Ishikawa (cell line): ENCODE results near the gene PRICKLE1.

Experiments
- CEBPB ChIP-seq: IDR thresholded peaks from 2 replicates; pipeline ENCODE4 v1.6.1; 2012
- CREB1 ChIP-seq: IDR thresholded peaks from 2 replicates; pipeline ENCODE4 v1.6.1; 2012; ENCODE audit warnings: low read depth
- EGR1 ChIP-seq: IDR thresholded peaks from 2 replicates; pipeline ENCODE4 v1.6.1; 2012
- EP300 ChIP-seq: IDR thresholded peaks from 2 replicates; pipeline ENCODE4 v1.6.1; 2012; ENCODE audit warnings: borderline replicate concordance
- FOXM1 ChIP-seq: IDR thresholded peaks from 2 replicates; pipeline ENCODE4 v1.6.1; 2012; ENCODE audit warnings: low read depth, borderline replicate concordance
- MAX ChIP-seq: IDR thresholded peaks from 2 replicates; pipeline ENCODE4 v1.6.1; 2012
- NFIC ChIP-seq: IDR thresholded peaks from 2 replicates; pipeline ENCODE4 v1.6.1; 2012
- RAD21 ChIP-seq: IDR thresholded peaks from 2 replicates; pipeline ENCODE4 v1.6.1; 2012; ENCODE audit warnings: low read depth
- REST ChIP-seq: IDR thresholded peaks from 2 replicates; pipeline ENCODE4 v1.6.1; 2012; ENCODE audit warnings: low read depth, mild to moderate bottlenecking
- TAF1 ChIP-seq: IDR thresholded peaks from 2 replicates; pipeline ENCODE4 v1.6.1; 2012; ENCODE audit warnings: low read depth, mild to moderate bottlenecking
- TCF12 ChIP-seq: IDR thresholded peaks from 2 replicates; pipeline ENCODE4 v1.6.1; 2012; ENCODE audit warnings: low read depth
- TEAD4 ChIP-seq: IDR thresholded peaks from 2 replicates; pipeline ENCODE4 v1.6.1; 2012
- YY1 ChIP-seq: IDR thresholded peaks from 2 replicates; pipeline ENCODE4 v1.6.1; 2012; ENCODE audit warnings: low read depth
- ZBTB7A ChIP-seq: IDR thresholded peaks from 2 replicates; pipeline ENCODE4 v1.6.1; 2012; ENCODE audit warnings: low read depth
- TF ChIP-seq, protein P1 (sequence below): IDR thresholded peaks from 2 replicates; pipeline ENCODE4 v1.6.1; 2012

Gene PRICKLE1

DNA sequence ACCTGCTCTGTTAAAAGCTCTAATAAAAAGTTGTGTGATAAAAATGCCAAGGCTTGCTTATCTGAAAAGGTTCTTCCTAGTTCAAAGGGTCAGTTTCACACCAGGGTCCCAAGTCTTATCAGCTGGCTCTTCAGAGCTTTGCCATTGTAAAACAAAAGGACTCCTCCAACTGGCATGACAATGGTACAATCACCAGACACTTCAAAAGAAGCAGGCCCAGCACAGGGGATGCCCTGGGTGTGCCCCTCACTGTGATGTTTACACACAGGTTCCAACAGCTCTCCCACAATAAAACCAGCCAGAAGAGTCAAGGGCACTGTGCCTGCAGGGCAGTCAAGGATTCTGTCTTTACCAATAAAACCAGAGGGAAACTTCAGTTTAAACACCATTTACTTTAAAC lies 78.7 kb downstream of the PRICKLE1 start:
- TF ChIP-seq RAD21 = no peak
- no peak for TF ChIP-seq CEBPB
- no peak for TF ChIP-seq EGR1
- no peak for TF ChIP-seq MAX
- TF ChIP-seq FOXM1 = no peak
- no peak for TF ChIP-seq NFIC
- TF ChIP-seq YY1 = no peak
- TF ChIP-seq TEAD4 = no peak
- TF ChIP-seq TCF12 = no peak
- no peak for TF ChIP-seq CREB1
- no peak for TF ChIP-seq EP300
- TF ChIP-seq ZBTB7A = no peak

DNA sequence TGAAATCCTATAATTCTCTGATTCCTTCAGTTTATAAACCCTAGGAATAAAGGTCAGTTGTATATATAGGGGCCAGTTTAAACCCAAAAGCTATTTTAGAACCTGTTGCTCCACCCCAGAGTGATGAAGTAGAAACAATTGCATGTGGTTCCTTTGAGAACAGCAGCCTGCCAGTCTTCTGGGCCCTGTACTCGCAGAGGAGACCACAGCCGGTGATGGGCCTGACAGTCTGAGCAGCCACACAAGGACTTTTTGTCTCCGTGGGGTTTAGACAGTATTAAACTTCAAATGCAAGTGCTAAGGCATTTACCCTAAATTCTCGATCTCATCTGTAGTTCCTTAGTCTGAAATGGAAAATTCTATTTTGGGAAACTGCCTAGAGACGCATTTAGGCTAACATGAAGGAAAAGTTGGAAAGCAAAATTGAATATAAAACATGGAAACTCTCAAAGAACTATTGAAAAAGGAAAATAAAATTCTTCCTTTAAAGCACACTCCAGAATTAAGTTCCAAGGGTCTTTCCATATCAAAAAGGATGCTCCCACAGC lies 80.6 kb downstream of the PRICKLE1 start:
- TF ChIP-seq TCF12 (no peak), CEBPB (no peak), ZBTB7A (no peak), TEAD4 (no peak)

GRCh38 chr12:42507565-42507964 lies 82.0 kb downstream of the PRICKLE1 start:
- TF ChIP-seq NFIC (no peak), RAD21 (no peak), TAF1 (no peak), ZBTB7A (no peak), FOXM1 (no peak), EP300 (no peak)

DNA sequence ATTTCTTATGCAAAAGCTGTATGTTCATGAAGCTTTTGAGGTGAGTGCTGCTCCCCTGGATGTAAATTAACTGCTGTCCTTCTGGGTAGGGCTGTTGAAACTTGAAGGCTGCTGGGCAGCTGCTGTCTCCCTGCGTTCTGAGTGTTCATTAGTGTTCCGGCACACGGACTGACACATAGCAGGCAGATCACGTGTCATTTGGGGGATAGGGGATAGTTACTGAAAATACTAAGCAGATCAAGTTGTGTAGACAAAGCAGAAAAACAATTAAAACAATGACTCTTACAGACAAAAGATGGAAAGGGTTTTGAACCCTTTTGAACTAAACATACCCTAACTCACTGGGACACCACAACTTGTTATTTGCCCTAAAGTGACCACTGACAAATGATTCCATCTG lies 82.5 kb downstream of the PRICKLE1 start:
- TF ChIP-seq RAD21 = no peak
- TF ChIP-seq YY1 = no peak
- TF ChIP-seq REST = no peak
- no peak for TF ChIP-seq EP300
- no peak for TF ChIP-seq MAX
- TF ChIP-seq CEBPB = no peak
- no peak for TF ChIP-seq NFIC
- TF ChIP-seq TAF1 = no peak

- TF ChIP-seq TAF1 (no peak), NFIC (peak; percentile 46; the same call in 1 of the 2 replicates)
Measured at GRCh38 chr12:42504049-42504448, 85.5 kb downstream of the PRICKLE1 start.

DNA sequence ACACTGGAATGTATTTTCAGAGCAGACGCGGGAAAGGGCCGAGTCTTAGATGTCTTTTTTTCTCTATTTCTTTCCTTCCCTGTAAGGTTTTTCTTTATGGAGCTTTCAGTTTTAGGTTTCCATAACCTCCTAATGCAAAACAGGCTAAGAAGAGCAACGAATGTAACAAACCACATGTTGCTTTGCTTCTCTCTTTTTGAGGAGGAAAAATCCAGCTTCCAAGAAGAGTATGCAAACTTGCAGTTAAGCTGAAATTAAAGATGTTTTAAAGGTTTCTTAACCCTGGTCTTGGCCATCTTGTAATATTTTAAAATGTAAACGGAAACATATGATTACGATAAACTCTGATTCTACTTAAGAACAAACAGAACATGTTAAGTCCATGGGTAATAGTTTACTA lies 86.9 kb downstream of the PRICKLE1 start:
- TF ChIP-seq CEBPB = no peak
- TF ChIP-seq MAX = no peak
- no peak for TF ChIP-seq EP300
- TF ChIP-seq REST = no peak
- no peak for TF ChIP-seq FOXM1
- TF ChIP-seq TEAD4 = no peak
- TF ChIP-seq TCF12 = no peak
- TF ChIP-seq TAF1 = no peak
- TF ChIP-seq CREB1 = no peak
- TF ChIP-seq, protein P1, sequence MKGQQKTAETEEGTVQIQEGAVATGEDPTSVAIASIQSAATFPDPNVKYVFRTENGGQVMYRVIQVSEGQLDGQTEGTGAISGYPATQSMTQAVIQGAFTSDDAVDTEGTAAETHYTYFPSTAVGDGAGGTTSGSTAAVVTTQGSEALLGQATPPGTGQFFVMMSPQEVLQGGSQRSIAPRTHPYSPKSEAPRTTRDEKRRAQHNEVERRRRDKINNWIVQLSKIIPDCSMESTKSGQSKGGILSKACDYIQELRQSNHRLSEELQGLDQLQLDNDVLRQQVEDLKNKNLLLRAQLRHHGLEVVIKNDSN = no peak
- no peak for TF ChIP-seq NFIC
- TF ChIP-seq EGR1 = no peak
- no peak for TF ChIP-seq RAD21
- no peak for TF ChIP-seq ZBTB7A

DNA sequence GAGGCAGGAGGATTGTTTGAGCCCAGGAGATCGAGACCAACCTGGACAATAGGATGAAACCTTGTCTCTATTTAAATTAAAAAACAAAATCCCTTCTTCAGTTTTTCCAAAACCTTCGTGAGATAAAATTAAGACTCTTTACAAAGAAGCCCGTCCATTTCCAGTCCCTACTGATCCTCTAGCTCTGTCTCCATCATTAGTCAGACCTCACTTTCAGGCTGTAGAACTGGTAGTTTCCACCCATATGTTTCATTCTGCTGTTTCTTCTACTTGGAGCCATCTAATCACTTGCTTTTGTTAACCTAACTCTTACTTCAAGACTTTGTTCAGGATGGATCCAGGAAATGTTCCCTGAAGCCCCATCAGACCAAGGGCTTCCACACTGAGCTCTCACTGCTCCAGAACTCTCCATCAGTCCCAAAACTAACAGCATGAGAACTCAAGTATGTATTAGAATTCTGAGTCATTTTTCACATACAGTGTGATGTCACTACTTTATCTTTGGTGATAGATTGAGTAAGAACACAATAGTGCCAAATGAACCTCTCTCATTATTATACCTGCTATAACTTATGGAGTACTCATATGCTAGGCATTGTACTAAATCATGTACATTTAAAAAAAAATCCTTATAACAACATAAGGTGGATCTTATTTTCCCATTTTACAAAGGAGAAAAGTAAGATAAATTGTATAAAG lies 90.8 kb downstream of the PRICKLE1 start:
- TF ChIP-seq TAF1 (no peak), YY1 (no peak), EP300 (no peak), CEBPB (no peak), ZBTB7A (no peak), MAX (no peak), NFIC (no peak), TCF12 (no peak), REST (no peak), TEAD4 (no peak), FOXM1 (no peak), RAD21 (no peak), EGR1 (no peak), CREB1 (no peak)
- TF ChIP-seq, protein P1 = no peak
